Superior temporal gyrus (tissue), 1 donor: Measurements from ENCODE around the gene CENPT.
A peak's percentile ranks its signal among the peaks of the same experiment; 100 is the strongest.
"Not testable (repeated sequence)": the region's sequence is repeated elsewhere in the genome, so short reads cannot be mapped to it uniquely, and the experiment has no call there.

Experiments used
- DNase-seq: peaks from one replicate; pipeline ENCODE4 v3.0.0-alpha.2; 2016; ENCODE audit errors: extremely low spot score

The CENPT gene

GRCh38 chr16:67877064-67877463 is 29.6 kb upstream of the CENPT start:
- DNase-seq: no peak

- no peak for DNase-seq
Measured at GRCh38 chr16:67874372-67874771, 26.9 kb upstream of the CENPT start.

GRCh38 chr16:67873435-67874370 is 26.2 kb upstream of the CENPT start:
- peak; percentile 27 for DNase-seq

GRCh38 chr16:67872631-67873434 is 25.3 kb upstream of the CENPT start, which contains the start of gene EDC4:
TSS of gene EDC4 (plus strand) at chr16:67873052. CDS start at chr16:67873262, 210 bp downstream.
- peak; percentile 79 for DNase-seq

- DNase-seq: no peak
Measured at GRCh38 chr16:67872131-67872630, 24.7 kb upstream of the CENPT start.

- no peak for DNase-seq
Measured at GRCh38 chr16:67871256-67871655, 23.8 kb upstream of the CENPT start.

GRCh38 chr16:67869653-67870052 is 22.2 kb upstream of the CENPT start:
- no peak for DNase-seq

- DNase-seq: no peak
Measured at GRCh38 chr16:67868290-67868689, 20.8 kb upstream of the CENPT start.

GRCh38 chr16:67865318-67865717 is 17.8 kb upstream of the CENPT start:
- DNase-seq: no peak

GRCh38 chr16:67864594-67864993 is 17.1 kb upstream of the CENPT start:
- DNase-seq: no peak

- not testable (repeated sequence) for DNase-seq
Measured at GRCh38 chr16:67864044-67864443, 16.6 kb upstream of the CENPT start.

GRCh38 chr16:67862623-67863583 is 15.4 kb upstream of the CENPT start:
- peak; percentile 67 for DNase-seq

GRCh38 chr16:67861877-67862276 is 14.4 kb upstream of the CENPT start:
- no peak for DNase-seq

- no peak for DNase-seq
Measured at GRCh38 chr16:67860589-67861398, 13.3 kb upstream of the CENPT start.

- DNase-seq: no peak
Measured at GRCh38 chr16:67858500-67858899, 11.0 kb upstream of the CENPT start.

GRCh38 chr16:67857547-67858233 is 10.2 kb upstream of the CENPT start:
- no peak for DNase-seq

GRCh38 chr16:67856927-67857546 is 9.5 kb upstream of the CENPT start:
- no peak for DNase-seq

GRCh38 chr16:67855789-67856188 is 8.3 kb upstream of the CENPT start:
- no peak for DNase-seq

- DNase-seq: no peak
Measured at GRCh38 chr16:67853670-67854069, 6.2 kb upstream of the CENPT start.
